ENCODE results near the gene CNTN4. TPM values are rescaled to one million over a fixed set of nuclear protein-coding genes. Genes with fewer than 3 reads are reported as not detected.

The CNTN4 gene
- total and polyA plus RNA-seq, 2 of the 8 experiments (the other 6 are each of a cell fraction or from before 2014, with no cell fraction given), result 0.41 to 2.2 TPM

DNA sequence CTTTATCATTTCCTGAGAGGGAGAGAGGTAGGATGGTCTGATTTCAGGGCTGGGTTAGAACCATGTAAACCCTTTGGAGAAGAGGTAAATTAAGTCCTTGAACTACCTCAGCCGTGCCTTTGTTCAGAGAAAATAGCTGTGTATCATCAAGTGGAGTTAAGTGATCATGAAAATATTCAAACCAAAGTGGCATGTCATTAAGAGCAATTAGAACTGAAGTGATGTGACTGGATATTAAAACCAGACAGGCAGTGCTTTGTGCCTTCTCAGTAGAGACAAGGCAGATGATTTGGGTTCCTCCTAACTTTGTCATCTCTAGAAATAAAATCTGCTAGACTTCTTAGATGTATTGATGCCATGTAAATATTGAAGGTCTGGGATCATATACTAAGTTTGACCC is 840.0 kb downstream of the CNTN4 start:
- no peaks in the 10 kb centered on the region for H3K9me3 ChIP-seq (ENCODE audit: insufficient read depth in 2 of 2, low read depth in 1 of 2, low read length in 1 of 2)
- no peak overlapping the region for H3K4ac ChIP-seq (replicated peaks; ENCODE audit: insufficient read length, low read depth, low read length)
- H2AK5ac ChIP-seq (ENCODE audit: low read depth, low read length), result no peak overlapping the region
- H4K91ac ChIP-seq (replicated peaks; ENCODE audit: insufficient read length, low read length), result no peak overlapping the region
- ChIA-PET CTCF (ENCODE audit: partially characterized antibody) (interaction anchor here (2.5 kb wide), 1 partner anchor 17 kb away, joined by 9 read pairs; no protein-coding TSS in a partner anchor), POLR2A (ENCODE audit: partially characterized antibody) (no interaction called here)
- H2AFZ ChIP-seq (ENCODE audit: low read length), result no peak overlapping the region
- no peaks in the 10 kb centered on the region for H3K4me1 ChIP-seq (replicated peaks in 1 of 4; ENCODE audit: control insufficient read depth in 3 of 4, insufficient read depth in 4 of 4, low read length in 3 of 4)
- H3K23me2 ChIP-seq (ENCODE audit: low read depth, low read length), result no peaks in the 10 kb centered on the region; the same call in 1 of the 2 replicates
- H3K18ac ChIP-seq (ENCODE audit: extremely low read depth, low read length), result no peak overlapping the region
- no peak overlapping the region for H2BK5ac ChIP-seq (ENCODE audit: low read depth, low read length)
- H3K4me2 ChIP-seq (ENCODE audit: insufficient read depth in 1 of 2, low read depth in 2 of 2, low read length in 2 of 2), result no peak overlapping the region
- no peak for DNase-seq (ENCODE audit: low read depth in 1 of 2, low spot score in 2 of 2)
- no peak overlapping the region for H3K14ac ChIP-seq (ENCODE audit: insufficient read length)
- no peak overlapping the region for H3K27ac ChIP-seq (ENCODE audit: low read depth, low read length)
- H4K5ac ChIP-seq (ENCODE audit: insufficient read length, low read depth, low read length), result no peak overlapping the region
- no peak overlapping the region for H3K4me3 ChIP-seq (ENCODE audit: extremely low read depth in 1 of 4, insufficient read depth in 2 of 4, low read depth in 3 of 4, low read length in 4 of 4)
- H3K9ac ChIP-seq (replicated peaks in 1 of 4; ENCODE audit: extremely low read depth in 1 of 4, low read depth in 3 of 4, low read length in 3 of 4), result no peak overlapping the region
- no peak overlapping the region for H2BK120ac ChIP-seq (replicated peaks; ENCODE audit: low read depth, low read length)
- H2BK20ac ChIP-seq (ENCODE audit: low read length), result no peak overlapping the region
- no peak overlapping the region for H2BK15ac ChIP-seq (ENCODE audit: low read length)
- H3K79me1 ChIP-seq (ENCODE audit: low read depth, low read length), result no peaks in the 10 kb centered on the region
- WGBS, 2 experiments (ENCODE audit: extremely low coverage in 1 of 2, insufficient coverage in 1 of 2, insufficient read length in 1 of 2, insufficient replicate concordance in 2 of 2, low coverage in 1 of 2, low lambda C conversion rate in 2 of 2, missing lambda C conversion rate in 1 of 2), result 100% methylated on average over 1 of the region's 1 CpG; no CpG with 5 or more reads in 1 of the 2 experiments
- H3K23ac ChIP-seq (ENCODE audit: insufficient read length), result no peak overlapping the region
- H3K27me3 ChIP-seq (replicated peaks in 1 of 4; ENCODE audit: control insufficient read depth in 3 of 4, extremely low read depth in 1 of 4, insufficient read depth in 3 of 4, low read length in 3 of 4), result no peaks in the 10 kb centered on the region
- no peaks in the 10 kb centered on the region for H4K20me1 ChIP-seq (replicated peaks in 1 of 2; ENCODE audit: control insufficient read depth in 1 of 2, insufficient read depth in 2 of 2, low read length in 2 of 2)
- no peak overlapping the region for H4K8ac ChIP-seq (ENCODE audit: extremely low read depth, insufficient read depth, low read length)
- FAIRE-seq, result no peak
- no peak overlapping the region for H3K56ac ChIP-seq (replicated peaks; ENCODE audit: insufficient read length, low read depth, low read length)
- no peaks in the 10 kb centered on the region for H3K36me3 ChIP-seq (ENCODE audit: control insufficient read depth in 2 of 4, insufficient read depth in 4 of 4, low read length in 3 of 4)
- H2BK12ac ChIP-seq (ENCODE audit: low read depth, low read length), result no peak overlapping the region
- no peaks in the 10 kb centered on the region for H3K79me2 ChIP-seq (ENCODE audit: control insufficient read depth in 1 of 2, insufficient read depth in 2 of 2, low read length in 2 of 2)
- TF ChIP-seq, protein P1, sequence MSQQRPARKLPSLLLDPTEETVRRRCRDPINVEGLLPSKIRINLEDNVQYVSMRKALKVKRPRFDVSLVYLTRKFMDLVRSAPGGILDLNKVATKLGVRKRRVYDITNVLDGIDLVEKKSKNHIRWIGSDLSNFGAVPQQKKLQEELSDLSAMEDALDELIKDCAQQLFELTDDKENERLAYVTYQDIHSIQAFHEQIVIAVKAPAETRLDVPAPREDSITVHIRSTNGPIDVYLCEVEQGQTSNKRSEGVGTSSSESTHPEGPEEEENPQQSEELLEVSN (IDR thresholded peaks at IDR 0.05), result no peak
- TF ChIP-seq YY1 (IDR thresholded peaks at IDR 0.05; ENCODE audit: low read depth, low read length), result no peak
- TF ChIP-seq RNF2 (IDR thresholded peaks at IDR 0.05; ENCODE audit: borderline replicate concordance, low read depth, low read length, missing control alignments, poor library complexity, severe bottlenecking), result no peak
- no peak for TF ChIP-seq NRF1 (IDR thresholded peaks at IDR 0.05; ENCODE audit: low read depth, low read length)
- no peak for TF ChIP-seq SIX5 (IDR thresholded peaks at IDR 0.05; ENCODE audit: low read depth, low read length)
- TF ChIP-seq HDAC2 (IDR thresholded peaks at IDR 0.05; ENCODE audit: borderline replicate concordance in 1 of 2, low read depth in 2 of 2, low read length in 2 of 2), result no peak
- no peak for TF ChIP-seq BRCA1 (IDR thresholded peaks at IDR 0.05; ENCODE audit: low read depth, low read length)
- TF ChIP-seq CHD2 (IDR thresholded peaks at IDR 0.05; ENCODE audit: low read length), result no peak
- TF ChIP-seq SP1 (IDR thresholded peaks at IDR 0.05; ENCODE audit: low read depth, low read length), result no peak
- no peak for TF ChIP-seq KDM4A (IDR thresholded peaks at IDR 0.05; ENCODE audit: low read depth, low read length, severe bottlenecking)
- TF ChIP-seq EZH2 (IDR thresholded peaks at IDR 0.05; ENCODE audit: low read depth, low read length, severe bottlenecking), result no peak
- no peak for TF ChIP-seq SUZ12 (IDR thresholded peaks at IDR 0.05; ENCODE audit: low read length)
- no peak for TF ChIP-seq CBX5 (IDR thresholded peaks at IDR 0.05; ENCODE audit: low read depth, low read length)
- no peak for TF ChIP-seq TEAD4 (IDR thresholded peaks at IDR 0.05; ENCODE audit: low read depth, low read length)
